Measurements from ENCODE around the gene MASP1.

GRCh38 chr3:187280644-187281043 lies 10.9 kb downstream of the MASP1 start:
- TF ChIP-seq, protein P1, sequence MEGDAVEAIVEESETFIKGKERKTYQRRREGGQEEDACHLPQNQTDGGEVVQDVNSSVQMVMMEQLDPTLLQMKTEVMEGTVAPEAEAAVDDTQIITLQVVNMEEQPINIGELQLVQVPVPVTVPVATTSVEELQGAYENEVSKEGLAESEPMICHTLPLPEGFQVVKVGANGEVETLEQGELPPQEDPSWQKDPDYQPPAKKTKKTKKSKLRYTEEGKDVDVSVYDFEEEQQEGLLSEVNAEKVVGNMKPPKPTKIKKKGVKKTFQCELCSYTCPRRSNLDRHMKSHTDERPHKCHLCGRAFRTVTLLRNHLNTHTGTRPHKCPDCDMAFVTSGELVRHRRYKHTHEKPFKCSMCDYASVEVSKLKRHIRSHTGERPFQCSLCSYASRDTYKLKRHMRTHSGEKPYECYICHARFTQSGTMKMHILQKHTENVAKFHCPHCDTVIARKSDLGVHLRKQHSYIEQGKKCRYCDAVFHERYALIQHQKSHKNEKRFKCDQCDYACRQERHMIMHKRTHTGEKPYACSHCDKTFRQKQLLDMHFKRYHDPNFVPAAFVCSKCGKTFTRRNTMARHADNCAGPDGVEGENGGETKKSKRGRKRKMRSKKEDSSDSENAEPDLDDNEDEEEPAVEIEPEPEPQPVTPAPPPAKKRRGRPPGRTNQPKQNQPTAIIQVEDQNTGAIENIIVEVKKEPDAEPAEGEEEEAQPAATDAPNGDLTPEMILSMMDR (conservative IDR thresholded peaks at IDR 0.05), result no peak
- no peak for TF ChIP-seq ZFX (IDR thresholded peaks at IDR 0.05)

Measured in C4-2B (cell line).